Dendritic cell treated with granulocyte-macrophage colony-stimulating factor and Interleukin-4, amounts not matched to agents 40 ng/mL and 50 ng/mL, for 4 days (primary cell): ENCODE measurements around the gene DHX58.

Experiments used
- H3K27ac Mint-ChIP-seq: one replicate; pipeline ENCODE4 v1.8.0; 2022; ENCODE audit warnings: mild to moderate bottlenecking, mixed read lengths
- H3K27me3 Mint-ChIP-seq: one replicate; pipeline ENCODE4 v1.8.0; 2022; ENCODE audit warnings: mild to moderate bottlenecking, mixed read lengths
- H3K36me3 Mint-ChIP-seq: one replicate; pipeline ENCODE4 v1.8.0; 2022; ENCODE audit warnings: low read depth, mixed read lengths
- H3K4me1 Mint-ChIP-seq: one replicate; pipeline ENCODE4 v1.8.0; 2022; ENCODE audit warnings: low read depth, mixed read lengths
- H3K4me3 Mint-ChIP-seq: one replicate; pipeline ENCODE4 v1.8.0; 2022; ENCODE audit warnings: mild to moderate bottlenecking, moderate library complexity, mixed read lengths
- H3K9me3 Mint-ChIP-seq: one replicate; pipeline ENCODE4 v1.8.0; 2022; ENCODE audit warnings: mixed read lengths
- intact Hi-C: fragments of 100-400 bp; cut with micrococcal nuclease; formaldehyde crosslinking; loops from one replicate; pipeline ENCODE4 v1.15.0; 2022

DHX58 gene

GRCh38 chr17:42055027-42055426 lies 57.5 kb downstream of the DHX58 start:
- no peak overlapping the region for H3K4me3 Mint-ChIP-seq
- no peaks in the 10 kb centered on the region for H3K36me3 Mint-ChIP-seq
- no peak overlapping the region for H3K27ac Mint-ChIP-seq
- no peaks in the 10 kb centered on the region for H3K9me3 Mint-ChIP-seq
- intact Hi-C loops: no loop called here
- peaks cover 44% of the 10 kb centered on the region for H3K27me3 Mint-ChIP-seq
- peaks cover 11% of the 10 kb centered on the region for H3K4me1 Mint-ChIP-seq

- Mint-ChIP-seq H3K4me3 (no peak overlapping the region), H3K27ac (no peak overlapping the region), H3K4me1 (peaks cover 13% of the 10 kb centered on the region), H3K9me3 (no peaks in the 10 kb centered on the region), H3K27me3 (peaks cover 49% of the 10 kb centered on the region), H3K36me3 (no peaks in the 10 kb centered on the region)
- intact Hi-C loops: no loop called here
These were observed 58.6 kb downstream of the DHX58 start for GRCh38 chr17:42053731-42054500.

- intact Hi-C loops: no loop called here
- no peaks in the 10 kb centered on the region for H3K9me3 Mint-ChIP-seq
- peaks cover 13% of the 10 kb centered on the region for H3K4me1 Mint-ChIP-seq
- H3K27me3 Mint-ChIP-seq: peaks cover 54% of the 10 kb centered on the region
- H3K27ac Mint-ChIP-seq: no peak overlapping the region
- H3K36me3 Mint-ChIP-seq: no peaks in the 10 kb centered on the region
- no peak overlapping the region for H3K4me3 Mint-ChIP-seq
These were observed 60.1 kb downstream of the DHX58 start for GRCh38 chr17:42052346-42052877.

- Mint-ChIP-seq H3K4me1 (peaks cover 13% of the 10 kb centered on the region), H3K27me3 (peaks cover 54% of the 10 kb centered on the region), H3K9me3 (no peaks in the 10 kb centered on the region), H3K4me3 (no peak overlapping the region), H3K27ac (no peak overlapping the region), H3K36me3 (no peaks in the 10 kb centered on the region)
- intact Hi-C loops: no loop called here
These were observed 60.9 kb downstream of the DHX58 start for GRCh38 chr17:42051645-42052044.
